SK-N-SH (cell line): ENCODE data around the gene PAX2. TPM values are rescaled to one million over a fixed set of nuclear protein-coding genes. Genes with fewer than 3 reads are reported as not detected.

Experiments used
- CTCF ChIA-PET: fragments of 300-600, 350-600 bp; formaldehyde crosslinking; extraction: SDS; loops from one replicate; lab custom pipeline; 2021; lab: Yijun Ruan, JAX
- POLR2A ChIA-PET: fragments of 350-600 bp; sonication (Branson Sonifier 250); formaldehyde crosslinking; extraction: SDS; loops from one replicate; lab custom pipeline; 2020; ENCODE audit warnings: antibody characterized with exemption, inconsistent platforms; lab: Yijun Ruan, JAX
- DNase-seq: peaks from one replicate; pipeline ENCODE4 v3.0.0; 2012
- H2AFZ ChIP-seq: fragments of 200-600 bp; sonication (generic); 2 replicates; pipeline ENCODE4 v1.8.1; 2016; ENCODE audit warnings: antibody characterized with exemption, mild to moderate bottlenecking, low read depth
- H3F3A ChIP-seq: fragments of 200-600 bp; sonication (generic); replicated peaks from 2 replicates; pipeline ENCODE3; 2016; ENCODE audit warnings: antibody characterized with exemption, mild to moderate bottlenecking; ENCODE audit not compliant: insufficient read depth
- H3K27ac ChIP-seq, 2 experiments: fragments of 200-500 bp in 1 of 2; fragments of 200-600 bp in 1 of 2; sonication (Bioruptor generic) in 1 of 2; sonication (generic), shearing (Covaris generic) in 1 of 2; 2 replicates each; pipeline versions ENCODE4 v1.5.1 to v1.6.1; 2014 to 2016; ENCODE audit warnings: low read depth in 2 of 2, inconsistent platforms in 1 of 2, low read length in 1 of 2, mild to moderate bottlenecking in 1 of 2, mixed read lengths in 1 of 2
- H3K27me3 ChIP-seq: fragments of 200-600 bp; sonication (generic), shearing (Covaris generic); 2 replicates; pipeline ENCODE4 v1.6.1; 2016; ENCODE audit warnings: mixed run types; ENCODE audit not compliant: insufficient read depth
- H3K36me3 ChIP-seq, 2 experiments: fragments of 200-500 bp in 1 of 2; fragments of 200-600 bp in 1 of 2; sonication (Bioruptor generic) in 1 of 2; sonication (generic) in 1 of 2; replicated peaks in 1 of 2; 2 replicates each; pipeline versions ENCODE3 to v1.5.1; 2014 to 2016; ENCODE audit warnings: low read length in 1 of 2, mild to moderate bottlenecking in 1 of 2; ENCODE audit not compliant: insufficient read depth in 2 of 2, control insufficient read depth in 1 of 2
- H3K4me1 ChIP-seq, 2 experiments: fragments of 200-500 bp in 1 of 2; fragments of 200-600 bp in 1 of 2; sonication (Bioruptor generic) in 1 of 2; sonication (generic), shearing (Covaris generic) in 1 of 2; 2 replicates each; pipeline versions ENCODE4 v1.5.1 to v1.6.1; 2014 to 2016; ENCODE audit warnings: low read depth in 1 of 2, low read length in 1 of 2, mixed run types in 1 of 2; ENCODE audit not compliant: insufficient read depth in 2 of 2, control insufficient read depth in 1 of 2
- H3K4me2 ChIP-seq: fragments of 200-600 bp; sonication (generic), shearing (Covaris generic); 2 replicates; pipeline ENCODE4 v1.6.1; 2017; ENCODE audit warnings: mixed run types
- H3K4me3 ChIP-seq, 2 experiments: fragments of 200-500 bp in 1 of 2; fragments of 200-600 bp in 1 of 2; sonication (Bioruptor generic) in 1 of 2; sonication (generic), shearing (Covaris generic) in 1 of 2; 2 replicates each; pipeline versions ENCODE4 v1.5.1 to v1.8.1; 2014 to 2016; ENCODE audit warnings: low read depth in 2 of 2, inconsistent platforms in 1 of 2, low read length in 1 of 2, mild to moderate bottlenecking in 1 of 2, mixed read lengths in 1 of 2, moderate library complexity in 1 of 2
- H3K79me2 ChIP-seq: fragments of 200-600 bp; sonication (generic); 2 replicates; pipeline ENCODE4 v1.8.1; 2017; ENCODE audit warnings: mild to moderate bottlenecking; ENCODE audit not compliant: insufficient read depth
- H3K9ac ChIP-seq: fragments of 200-600 bp; sonication (generic); 2 replicates; pipeline ENCODE4 v1.6.1; 2017; ENCODE audit warnings: mixed run types
- H3K9me2 ChIP-seq: fragments of 200-600 bp; sonication (generic); 2 replicates; pipeline ENCODE4 v1.6.1; 2017; ENCODE audit warnings: mixed run types
- H3K9me3 ChIP-seq: fragments of 200-600 bp; sonication (generic); 2 replicates; pipeline ENCODE4 v1.6.1; 2017; ENCODE audit warnings: mixed run types, mild to moderate bottlenecking, moderate library complexity
- H4K20me1 ChIP-seq: fragments of 200-600 bp; sonication (generic); 2 replicates; pipeline ENCODE4 v1.6.1; 2017; ENCODE audit warnings: mild to moderate bottlenecking, mixed run types; ENCODE audit not compliant: insufficient read depth
- CTCF ChIP-seq: fragments of 200-600 bp; sonication (generic); IDR thresholded peaks from 2 replicates; pipeline ENCODE4 v1.6.1; 2017; ENCODE audit warnings: antibody characterized with exemption, mild to moderate bottlenecking, moderate library complexity
- EZH2phosphoT487 ChIP-seq: fragments of 200-600 bp; sonication (generic); IDR thresholded peaks from 2 replicates; pipeline ENCODE4 v1.6.1; 2017; ENCODE audit warnings: low read depth, mixed run types, mild to moderate bottlenecking, antibody characterized with exemption, moderate library complexity, borderline replicate concordance
- FOXJ3 ChIP-seq: sonication (generic); formaldehyde crosslinking; IDR thresholded peaks from 2 replicates; pipeline ENCODE4 v1.5.1; 2020; ENCODE audit warnings: mild to moderate bottlenecking, missing genetic modification reagents
- FOXM1 ChIP-seq: IDR thresholded peaks from 2 replicates; pipeline ENCODE4 v1.4.0; 2012; ENCODE audit warnings: low read depth, mild to moderate bottlenecking
- GABPA ChIP-seq: IDR thresholded peaks from 2 replicates; pipeline ENCODE4 v1.4.0; 2012; ENCODE audit warnings: low read depth, mild to moderate bottlenecking
- GATA2 ChIP-seq: sonication (generic); formaldehyde crosslinking; IDR thresholded peaks from 2 replicates; pipeline ENCODE4 v1.5.0; 2020; ENCODE audit warnings: mild to moderate bottlenecking, missing genetic modification reagents
- IRF3 ChIP-seq: fragments of 150-350 bp; IDR thresholded peaks from 2 replicates; pipeline ENCODE4 v1.6.1; 2016; ENCODE audit warnings: mild to moderate bottlenecking, low read depth, low read length
- MAX ChIP-seq: IDR thresholded peaks from 2 replicates; pipeline ENCODE4 v1.4.0; 2012; ENCODE audit warnings: low read depth
- MEF2A ChIP-seq: IDR thresholded peaks from 2 replicates; pipeline ENCODE4 v1.4.0; 2012; ENCODE audit warnings: low read depth, borderline replicate concordance
- MXI1 ChIP-seq: IDR thresholded peaks from 2 replicates; pipeline ENCODE4 v1.6.1; 2012; ENCODE audit warnings: mild to moderate bottlenecking, low read depth, low read length, improper control_type of control experiment
- RCOR1 ChIP-seq: fragments of 150-350 bp; IDR thresholded peaks from 2 replicates; pipeline ENCODE4 v1.6.1; 2017; ENCODE audit warnings: antibody characterized with exemption, low read length
- REST ChIP-seq: IDR thresholded peaks from 2 replicates; pipeline ENCODE4 v1.6.1; 2012; ENCODE audit warnings: mild to moderate bottlenecking, low read depth, low read length, moderate library complexity
- RFX5 ChIP-seq: IDR thresholded peaks from 2 replicates; pipeline ENCODE4 v1.6.1; 2012; ENCODE audit warnings: mild to moderate bottlenecking, improper control_type of control experiment, low read length
- RXRA ChIP-seq: IDR thresholded peaks from 2 replicates; pipeline ENCODE4 v1.4.0; 2012; ENCODE audit warnings: low read depth, mild to moderate bottlenecking, borderline replicate concordance
- SIN3A ChIP-seq: IDR thresholded peaks from 2 replicates; pipeline ENCODE4 v1.6.1; 2012; ENCODE audit warnings: low read depth, mild to moderate bottlenecking, low read length, moderate library complexity, borderline replicate concordance
- SMC3 ChIP-seq: IDR thresholded peaks from 2 replicates; pipeline ENCODE4 v1.6.1; 2012; ENCODE audit warnings: low read depth, low read length, improper control_type of control experiment
- TEAD4 ChIP-seq: IDR thresholded peaks from 2 replicates; pipeline ENCODE4 v1.4.0; 2012; ENCODE audit warnings: mild to moderate bottlenecking, borderline replicate concordance; ENCODE audit not compliant: insufficient read depth
- YY1 ChIP-seq: IDR thresholded peaks from 2 replicates; pipeline ENCODE4 v1.4.0; 2012; ENCODE audit warnings: low read depth, mild to moderate bottlenecking
- polyA plus RNA-seq, 3 experiments: library from polyadenylated mRNA; depleted of rRNA; stranded (reverse); fragments of >200 nt; gene quantifications; 2 replicates each; pipeline ENCODE4 v1.2.3, GENCODE V29; 2012
- TF ChIP-seq, protein P1 (sequence below): IDR thresholded peaks from 2 replicates; pipeline ENCODE4 v1.4.0; 2012; ENCODE audit warnings: low read depth, borderline replicate concordance

PAX2 gene
- polyA plus RNA-seq, 1 of the 3 experiments (the other 2 are of a cell fraction) = not detected

DNA sequence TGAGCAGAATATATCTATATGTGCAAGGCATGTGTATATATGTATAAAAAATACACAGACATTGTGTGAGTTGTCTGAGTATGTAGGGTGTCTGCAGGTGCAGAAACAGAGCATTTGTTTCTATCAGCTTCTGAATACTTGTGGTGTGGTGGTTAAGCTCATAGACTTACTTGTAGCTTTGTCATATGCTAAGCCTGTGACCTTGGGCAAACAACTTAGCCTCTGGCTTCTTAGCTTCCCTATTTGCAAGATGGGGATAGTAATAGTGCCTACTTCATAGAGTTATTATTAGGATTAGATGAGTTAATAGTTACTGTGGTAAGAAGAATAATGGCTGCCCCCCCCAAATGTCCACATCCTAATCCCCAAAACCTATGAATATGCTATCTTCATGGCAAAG lies 28.2 kb upstream of the PAX2 start:
- no peak for DNase-seq
- no peak overlapping the region for H3K4me3 ChIP-seq
- no peak overlapping the region for H3K27ac ChIP-seq
- CTCF ChIA-PET = interaction anchor here (1.1 to 1.2 kb wide), 2 partner anchors 12 to 26 kb away, joined by 3 to 5 read pairs; no protein-coding TSS in a partner anchor
- no peak overlapping the region for H3K9ac ChIP-seq
- H2AFZ ChIP-seq = no peak overlapping the region
- H3F3A ChIP-seq = no peaks in the 10 kb centered on the region
- TF ChIP-seq MAX (no peak), FOXM1 (no peak), MXI1 (no peak), YY1 (no peak), MEF2A (no peak), GATA2 (CRISPR knock-in tag) (no peak), RFX5 (no peak), SIN3A (no peak), REST (no peak), IRF3 (no peak), SMC3 (no peak), FOXJ3 (CRISPR knock-in tag) (no peak), TEAD4 (no peak), EZH2phosphoT487 (no peak), RCOR1 (no peak), RXRA (no peak), GABPA (no peak), CTCF (no peak)
- TF ChIP-seq, protein P1, sequence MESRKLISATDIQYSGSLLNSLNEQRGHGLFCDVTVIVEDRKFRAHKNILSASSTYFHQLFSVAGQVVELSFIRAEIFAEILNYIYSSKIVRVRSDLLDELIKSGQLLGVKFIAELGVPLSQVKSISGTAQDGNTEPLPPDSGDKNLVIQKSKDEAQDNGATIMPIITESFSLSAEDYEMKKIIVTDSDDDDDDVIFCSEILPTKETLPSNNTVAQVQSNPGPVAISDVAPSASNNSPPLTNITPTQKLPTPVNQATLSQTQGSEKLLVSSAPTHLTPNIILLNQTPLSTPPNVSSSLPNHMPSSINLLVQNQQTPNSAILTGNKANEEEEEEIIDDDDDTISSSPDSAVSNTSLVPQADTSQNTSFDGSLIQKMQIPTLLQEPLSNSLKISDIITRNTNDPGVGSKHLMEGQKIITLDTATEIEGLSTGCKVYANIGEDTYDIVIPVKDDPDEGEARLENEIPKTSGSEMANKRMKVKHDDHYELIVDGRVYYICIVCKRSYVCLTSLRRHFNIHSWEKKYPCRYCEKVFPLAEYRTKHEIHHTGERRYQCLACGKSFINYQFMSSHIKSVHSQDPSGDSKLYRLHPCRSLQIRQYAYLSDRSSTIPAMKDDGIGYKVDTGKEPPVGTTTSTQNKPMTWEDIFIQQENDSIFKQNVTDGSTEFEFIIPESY = no peak
- H3K9me3 ChIP-seq = no peaks in the 10 kb centered on the region
- no peaks in the 10 kb centered on the region for H3K36me3 ChIP-seq
- POLR2A ChIA-PET = no interaction called here
- peaks cover 0 to 14% of the 10 kb centered on the region in 2 experiments; a peak in 2 of 4 replicates for H3K4me1 ChIP-seq
- H3K27me3 ChIP-seq = peaks cover 29% of the 10 kb centered on the region; the same call in 1 of the 2 replicates
- no peaks in the 10 kb centered on the region for H3K79me2 ChIP-seq
- H3K4me2 ChIP-seq = no peak overlapping the region
- H4K20me1 ChIP-seq = no peaks in the 10 kb centered on the region
- no peaks in the 10 kb centered on the region for H3K9me2 ChIP-seq
